ENCODE data around the gene NFIA. TPM values are rescaled to one million over a fixed set of nuclear protein-coding genes. Genes with fewer than 3 reads are reported as not detected.

Gene NFIA
- total and polyA plus RNA-seq, 9 of the 15 experiments (the other 6 are each of a cell fraction or from before 2014, with no cell fraction given) = 5.3 to 24.9 (median 9.8) TPM

DNA sequence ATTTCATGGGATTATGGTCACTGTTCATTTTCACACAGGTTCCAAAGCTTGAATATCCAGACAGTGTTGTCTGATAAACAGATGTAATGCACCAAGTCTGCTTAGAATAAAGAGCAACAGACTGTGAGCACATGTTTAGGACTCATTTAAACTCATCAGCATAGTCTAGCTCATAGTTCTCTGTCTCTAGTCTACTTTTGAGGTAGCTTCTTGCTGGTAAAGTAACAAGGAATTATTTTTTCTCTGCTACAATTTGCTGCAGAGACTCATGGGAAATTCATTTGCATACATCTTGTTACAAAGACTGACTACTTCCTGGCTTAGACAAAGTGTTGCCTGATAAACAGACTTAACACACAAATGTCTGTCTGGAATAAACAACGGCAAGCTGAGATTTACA lies 187.2 kb downstream of the NFIA start (continued):
- TF ChIP-seq COPS2 (conservative IDR thresholded peaks at IDR 0.05) (no peak), NRF1 (conservative IDR thresholded peaks at IDR 0.05 in 1 of 2, IDR thresholded peaks at IDR 0.05 in 1 of 2) (no peak), HLTF (IDR thresholded peaks at IDR 0.05) (no peak), ZNF764 (CRISPR knock-in tag; IDR thresholded peaks at IDR 0.05; ENCODE audit: low read depth) (no peak), FOXK2 (conservative IDR thresholded peaks at IDR 0.05 in 1 of 2, IDR thresholded peaks at IDR 0.05 in 1 of 2; ENCODE audit: low read depth in 2 of 2) (no peak), KDM4B (IDR thresholded peaks at IDR 0.05; ENCODE audit: borderline replicate concordance in 2 of 2, low read depth in 1 of 2) (no peak), CEBPG (CRISPR knock-in tag; IDR thresholded peaks at IDR 0.05) (no peak), CEBPG (tag; conservative IDR thresholded peaks at IDR 0.05 in 1 of 2, IDR thresholded peaks at IDR 0.05 in 1 of 2) (no peak), ZNF143 (CRISPR knock-in tag; IDR thresholded peaks at IDR 0.05) (peak; percentile 56), GABPA (tag; conservative IDR thresholded peaks at IDR 0.05; ENCODE audit: low read depth) (no peak), ARNT (IDR thresholded peaks at IDR 0.05) (no peak)
- TF ChIP-seq, protein P1, sequence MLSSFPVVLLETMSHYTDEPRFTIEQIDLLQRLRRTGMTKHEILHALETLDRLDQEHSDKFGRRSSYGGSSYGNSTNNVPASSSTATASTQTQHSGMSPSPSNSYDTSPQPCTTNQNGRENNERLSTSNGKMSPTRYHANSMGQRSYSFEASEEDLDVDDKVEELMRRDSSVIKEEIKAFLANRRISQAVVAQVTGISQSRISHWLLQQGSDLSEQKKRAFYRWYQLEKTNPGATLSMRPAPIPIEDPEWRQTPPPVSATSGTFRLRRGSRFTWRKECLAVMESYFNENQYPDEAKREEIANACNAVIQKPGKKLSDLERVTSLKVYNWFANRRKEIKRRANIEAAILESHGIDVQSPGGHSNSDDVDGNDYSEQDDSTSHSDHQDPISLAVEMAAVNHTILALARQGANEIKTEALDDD (IDR thresholded peaks at IDR 0.05) = no peak
- TF ChIP-seq, protein P2, sequence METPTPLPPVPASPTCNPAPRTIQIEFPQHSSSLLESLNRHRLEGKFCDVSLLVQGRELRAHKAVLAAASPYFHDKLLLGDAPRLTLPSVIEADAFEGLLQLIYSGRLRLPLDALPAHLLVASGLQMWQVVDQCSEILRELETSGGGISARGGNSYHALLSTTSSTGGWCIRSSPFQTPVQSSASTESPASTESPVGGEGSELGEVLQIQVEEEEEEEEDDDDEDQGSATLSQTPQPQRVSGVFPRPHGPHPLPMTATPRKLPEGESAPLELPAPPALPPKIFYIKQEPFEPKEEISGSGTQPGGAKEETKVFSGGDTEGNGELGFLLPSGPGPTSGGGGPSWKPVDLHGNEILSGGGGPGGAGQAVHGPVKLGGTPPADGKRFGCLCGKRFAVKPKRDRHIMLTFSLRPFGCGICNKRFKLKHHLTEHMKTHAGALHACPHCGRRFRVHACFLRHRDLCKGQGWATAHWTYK (CRISPR knock-in tag; IDR thresholded peaks at IDR 0.05) = no peak
- TF ChIP-seq, protein P3, sequence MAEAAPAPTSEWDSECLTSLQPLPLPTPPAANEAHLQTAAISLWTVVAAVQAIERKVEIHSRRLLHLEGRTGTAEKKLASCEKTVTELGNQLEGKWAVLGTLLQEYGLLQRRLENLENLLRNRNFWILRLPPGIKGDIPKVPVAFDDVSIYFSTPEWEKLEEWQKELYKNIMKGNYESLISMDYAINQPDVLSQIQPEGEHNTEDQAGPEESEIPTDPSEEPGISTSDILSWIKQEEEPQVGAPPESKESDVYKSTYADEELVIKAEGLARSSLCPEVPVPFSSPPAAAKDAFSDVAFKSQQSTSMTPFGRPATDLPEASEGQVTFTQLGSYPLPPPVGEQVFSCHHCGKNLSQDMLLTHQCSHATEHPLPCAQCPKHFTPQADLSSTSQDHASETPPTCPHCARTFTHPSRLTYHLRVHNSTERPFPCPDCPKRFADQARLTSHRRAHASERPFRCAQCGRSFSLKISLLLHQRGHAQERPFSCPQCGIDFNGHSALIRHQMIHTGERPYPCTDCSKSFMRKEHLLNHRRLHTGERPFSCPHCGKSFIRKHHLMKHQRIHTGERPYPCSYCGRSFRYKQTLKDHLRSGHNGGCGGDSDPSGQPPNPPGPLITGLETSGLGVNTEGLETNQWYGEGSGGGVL (CRISPR knock-in tag; IDR thresholded peaks at IDR 0.05) = no peak
- TF ChIP-seq, protein P4, sequence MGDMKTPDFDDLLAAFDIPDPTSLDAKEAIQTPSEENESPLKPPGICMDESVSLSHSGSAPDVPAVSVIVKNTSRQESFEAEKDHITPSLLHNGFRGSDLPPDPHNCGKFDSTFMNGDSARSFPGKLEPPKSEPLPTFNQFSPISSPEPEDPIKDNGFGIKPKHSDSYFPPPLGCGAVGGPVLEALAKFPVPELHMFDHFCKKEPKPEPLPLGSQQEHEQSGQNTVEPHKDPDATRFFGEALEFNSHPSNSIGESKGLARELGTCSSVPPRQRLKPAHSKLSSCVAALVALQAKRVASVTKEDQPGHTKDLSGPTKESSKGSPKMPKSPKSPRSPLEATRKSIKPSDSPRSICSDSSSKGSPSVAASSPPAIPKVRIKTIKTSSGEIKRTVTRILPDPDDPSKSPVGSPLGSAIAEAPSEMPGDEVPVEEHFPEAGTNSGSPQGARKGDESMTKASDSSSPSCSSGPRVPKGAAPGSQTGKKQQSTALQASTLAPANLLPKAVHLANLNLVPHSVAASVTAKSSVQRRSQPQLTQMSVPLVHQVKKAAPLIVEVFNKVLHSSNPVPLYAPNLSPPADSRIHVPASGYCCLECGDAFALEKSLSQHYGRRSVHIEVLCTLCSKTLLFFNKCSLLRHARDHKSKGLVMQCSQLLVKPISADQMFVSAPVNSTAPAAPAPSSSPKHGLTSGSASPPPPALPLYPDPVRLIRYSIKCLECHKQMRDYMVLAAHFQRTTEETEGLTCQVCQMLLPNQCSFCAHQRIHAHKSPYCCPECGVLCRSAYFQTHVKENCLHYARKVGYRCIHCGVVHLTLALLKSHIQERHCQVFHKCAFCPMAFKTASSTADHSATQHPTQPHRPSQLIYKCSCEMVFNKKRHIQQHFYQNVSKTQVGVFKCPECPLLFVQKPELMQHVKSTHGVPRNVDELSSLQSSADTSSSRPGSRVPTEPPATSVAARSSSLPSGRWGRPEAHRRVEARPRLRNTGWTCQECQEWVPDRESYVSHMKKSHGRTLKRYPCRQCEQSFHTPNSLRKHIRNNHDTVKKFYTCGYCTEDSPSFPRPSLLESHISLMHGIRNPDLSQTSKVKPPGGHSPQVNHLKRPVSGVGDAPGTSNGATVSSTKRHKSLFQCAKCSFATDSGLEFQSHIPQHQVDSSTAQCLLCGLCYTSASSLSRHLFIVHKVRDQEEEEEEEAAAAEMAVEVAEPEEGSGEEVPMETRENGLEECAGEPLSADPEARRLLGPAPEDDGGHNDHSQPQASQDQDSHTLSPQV (IDR thresholded peaks at IDR 0.05) = 0 out of 2 replicates have a peak, but pooled peaks have one; percentile 59
- TF ChIP-seq, protein P5, sequence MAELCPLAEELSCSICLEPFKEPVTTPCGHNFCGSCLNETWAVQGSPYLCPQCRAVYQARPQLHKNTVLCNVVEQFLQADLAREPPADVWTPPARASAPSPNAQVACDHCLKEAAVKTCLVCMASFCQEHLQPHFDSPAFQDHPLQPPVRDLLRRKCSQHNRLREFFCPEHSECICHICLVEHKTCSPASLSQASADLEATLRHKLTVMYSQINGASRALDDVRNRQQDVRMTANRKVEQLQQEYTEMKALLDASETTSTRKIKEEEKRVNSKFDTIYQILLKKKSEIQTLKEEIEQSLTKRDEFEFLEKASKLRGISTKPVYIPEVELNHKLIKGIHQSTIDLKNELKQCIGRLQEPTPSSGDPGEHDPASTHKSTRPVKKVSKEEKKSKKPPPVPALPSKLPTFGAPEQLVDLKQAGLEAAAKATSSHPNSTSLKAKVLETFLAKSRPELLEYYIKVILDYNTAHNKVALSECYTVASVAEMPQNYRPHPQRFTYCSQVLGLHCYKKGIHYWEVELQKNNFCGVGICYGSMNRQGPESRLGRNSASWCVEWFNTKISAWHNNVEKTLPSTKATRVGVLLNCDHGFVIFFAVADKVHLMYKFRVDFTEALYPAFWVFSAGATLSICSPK (IDR thresholded peaks at IDR 0.05; ENCODE audit: borderline replicate concordance) = no peak
